Endodermal cell (in vitro differentiated cells): ENCODE data around the gene FGF14. TPM values are rescaled to one million over a fixed set of nuclear protein-coding genes. Genes with fewer than 3 reads are reported as not detected.

ENCODE experiments used
- DNase-seq: peaks from one replicate; pipeline ENCODE4 v3.0.0-alpha.2; 2017
- H3K27ac ChIP-seq: 2 replicates; pipeline ENCODE4 v1.5.1; 2013; ENCODE audit warnings: mild to moderate bottlenecking, low read depth, low read length, moderate library complexity
- H3K27me3 ChIP-seq: 2 replicates; pipeline ENCODE4 v1.6.1; 2013; ENCODE audit warnings: mild to moderate bottlenecking, low read length, moderate library complexity; ENCODE audit not compliant: insufficient read depth, control insufficient read depth, poor library complexity, severe bottlenecking
- H3K36me3 ChIP-seq: 2 replicates; pipeline ENCODE4 v1.7.0; 2013; ENCODE audit warnings: mild to moderate bottlenecking, low read length, moderate library complexity; ENCODE audit not compliant: control insufficient read depth, insufficient read depth
- H3K4me1 ChIP-seq: one replicate; pipeline ENCODE4 v1.7.0; 2013; ENCODE audit warnings: low read length; ENCODE audit not compliant: control insufficient read depth, insufficient read depth
- H3K4me3 ChIP-seq: 2 replicates; pipeline ENCODE4 v1.5.1; 2013; ENCODE audit warnings: mild to moderate bottlenecking, low read length, moderate library complexity
- H3K9ac ChIP-seq: 2 replicates; pipeline ENCODE4 v1.6.1; 2013; ENCODE audit warnings: mild to moderate bottlenecking, low read length, moderate library complexity; ENCODE audit not compliant: poor library complexity, severe bottlenecking; ENCODE audit errors: extremely low read depth
- H3K9me3 ChIP-seq: 2 replicates; pipeline ENCODE4 v1.6.1; 2013; ENCODE audit warnings: mild to moderate bottlenecking, low read length, moderate library complexity; ENCODE audit not compliant: control insufficient read depth
- H3K27ac Mint-ChIP-seq: 2 replicates; pipeline ENCODE4 v1.8.0; 2020; ENCODE audit warnings: mixed read lengths
- H3K27me3 Mint-ChIP-seq: 2 replicates; pipeline ENCODE4 v1.8.0; 2021; ENCODE audit warnings: mild to moderate bottlenecking, mixed read lengths; ENCODE audit not compliant: insufficient read depth
- H3K36me3 Mint-ChIP-seq: 2 replicates; pipeline ENCODE4 v1.8.0; 2020; ENCODE audit warnings: low read depth, mixed read lengths
- H3K4me1 Mint-ChIP-seq: 2 replicates; pipeline ENCODE4 v1.8.0; 2020; ENCODE audit warnings: mixed read lengths
- H3K4me3 Mint-ChIP-seq: 2 replicates; pipeline ENCODE4 v1.8.0; 2020; ENCODE audit warnings: mild to moderate bottlenecking, moderate library complexity, mixed read lengths
- H3K9me3 Mint-ChIP-seq: 2 replicates; pipeline ENCODE4 v1.8.0; 2020; ENCODE audit warnings: mild to moderate bottlenecking, mixed read lengths
- WGBS, 2 experiments: methylation state at CpG; one replicate each; pipeline versions ENCODE4 v1.1.5 to v1.1.7; 2013; ENCODE audit warnings: missing lambda C conversion rate in 2 of 2, mixed read lengths in 1 of 2; ENCODE audit not compliant: insufficient coverage in 1 of 2, insufficient read length in 1 of 2; 5-methylcytosine and 5-hydroxymethylcytosine counted together
- total RNA-seq, 2 donors: library from RNA; stranded (reverse); fragmentation: NEBNext Ultra II Directional in 1 of 2; extraction: Animal tissue kit (Norgen Biotek cat#: 25700) in 1 of 2; gene quantifications; 2 replicates in 1 of 2; 3 replicates in 1 of 2; pipeline ENCODE4 v1.2.1, GENCODE V29; 2021
- TF ChIP-seq, protein P1 (sequence below): fragments of 200-600 bp; sonication (generic); conservative IDR thresholded peaks from 2 replicates; pipeline ENCODE4 v1.5.0; 2021; ENCODE audit warnings: antibody characterized with exemption, mild to moderate bottlenecking

FGF14 gene
- total RNA-seq, 2 donors from 2014 or later, result 0.15 to 0.26 TPM

GRCh38 chr13:102380012-102380411 lies 21.8 kb downstream of the FGF14 start:
- no peaks in the 10 kb centered on the region for H3K36me3 Mint-ChIP-seq
- DNase-seq, result no peak
- H3K27ac ChIP-seq, result no peak overlapping the region
- H3K4me1 ChIP-seq, result peaks cover 4% of the 10 kb centered on the region
- peaks cover 4% of the 10 kb centered on the region for H3K4me1 Mint-ChIP-seq
- no peaks in the 10 kb centered on the region for H3K9me3 Mint-ChIP-seq
- H3K4me3 Mint-ChIP-seq, result no peak overlapping the region
- H3K4me3 ChIP-seq, result no peak overlapping the region
- H3K9ac ChIP-seq, result no peak overlapping the region
- no peaks in the 10 kb centered on the region for H3K27me3 Mint-ChIP-seq
- H3K27ac Mint-ChIP-seq, result no peak overlapping the region
- no peaks in the 10 kb centered on the region for H3K27me3 ChIP-seq
- TF ChIP-seq, protein P1, sequence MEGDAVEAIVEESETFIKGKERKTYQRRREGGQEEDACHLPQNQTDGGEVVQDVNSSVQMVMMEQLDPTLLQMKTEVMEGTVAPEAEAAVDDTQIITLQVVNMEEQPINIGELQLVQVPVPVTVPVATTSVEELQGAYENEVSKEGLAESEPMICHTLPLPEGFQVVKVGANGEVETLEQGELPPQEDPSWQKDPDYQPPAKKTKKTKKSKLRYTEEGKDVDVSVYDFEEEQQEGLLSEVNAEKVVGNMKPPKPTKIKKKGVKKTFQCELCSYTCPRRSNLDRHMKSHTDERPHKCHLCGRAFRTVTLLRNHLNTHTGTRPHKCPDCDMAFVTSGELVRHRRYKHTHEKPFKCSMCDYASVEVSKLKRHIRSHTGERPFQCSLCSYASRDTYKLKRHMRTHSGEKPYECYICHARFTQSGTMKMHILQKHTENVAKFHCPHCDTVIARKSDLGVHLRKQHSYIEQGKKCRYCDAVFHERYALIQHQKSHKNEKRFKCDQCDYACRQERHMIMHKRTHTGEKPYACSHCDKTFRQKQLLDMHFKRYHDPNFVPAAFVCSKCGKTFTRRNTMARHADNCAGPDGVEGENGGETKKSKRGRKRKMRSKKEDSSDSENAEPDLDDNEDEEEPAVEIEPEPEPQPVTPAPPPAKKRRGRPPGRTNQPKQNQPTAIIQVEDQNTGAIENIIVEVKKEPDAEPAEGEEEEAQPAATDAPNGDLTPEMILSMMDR, result no peak
- no peaks in the 10 kb centered on the region for H3K9me3 ChIP-seq
- 94 to 100% methylated on average over 1 of the region's 1 CpG for WGBS, 2 experiments
- H3K36me3 ChIP-seq, result no peaks in the 10 kb centered on the region

DNA sequence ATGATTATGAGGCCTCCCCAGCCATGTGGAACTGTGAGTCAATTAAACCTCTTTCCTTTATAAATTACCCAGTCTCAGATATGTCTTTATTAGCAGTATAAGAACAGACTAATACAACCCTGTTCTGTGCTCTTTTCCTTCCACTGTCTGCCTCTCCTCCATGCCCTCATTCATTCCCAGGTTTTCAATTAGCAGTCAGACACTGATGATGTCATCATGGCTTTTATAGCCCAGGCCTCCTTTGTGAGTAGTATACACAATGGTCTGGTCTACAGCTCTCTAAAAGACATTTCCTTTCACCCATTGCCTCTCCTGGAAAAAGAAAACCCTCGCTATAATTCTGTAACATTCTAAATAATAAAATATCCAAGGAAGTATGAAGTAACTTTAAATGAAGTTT lies 25.5 kb downstream of the FGF14 start:
- Histone ChIP-seq H3K27me3 (no peaks in the 10 kb centered on the region), H3K4me1 (peaks cover 4% of the 10 kb centered on the region), H3K9me3 (no peaks in the 10 kb centered on the region), H3K27ac (no peak overlapping the region), H3K36me3 (no peaks in the 10 kb centered on the region), H3K9ac (no peak overlapping the region), H3K4me3 (no peak overlapping the region)
- no peaks in the 10 kb centered on the region for H3K27me3 Mint-ChIP-seq
- H3K9me3 Mint-ChIP-seq, result no peaks in the 10 kb centered on the region
- no peak overlapping the region for H3K4me3 Mint-ChIP-seq
- no peak for DNase-seq
- TF ChIP-seq, protein P1, result no peak
- H3K4me1 Mint-ChIP-seq, result peaks cover 4% of the 10 kb centered on the region
- no peaks in the 10 kb centered on the region for H3K36me3 Mint-ChIP-seq
- H3K27ac Mint-ChIP-seq, result no peak overlapping the region
- WGBS, 2 experiments, result no CpG with 5 or more reads among the region's 1 CpG

- Mint-ChIP-seq H3K9me3 (no peaks in the 10 kb centered on the region), H3K27ac (no peak overlapping the region), H3K4me3 (no peak overlapping the region), H3K27me3 (no peaks in the 10 kb centered on the region), H3K4me1 (no peaks in the 10 kb centered on the region), H3K36me3 (no peaks in the 10 kb centered on the region)
- H3K9me3 ChIP-seq, result no peaks in the 10 kb centered on the region
- H3K4me1 ChIP-seq, result no peaks in the 10 kb centered on the region
- no peak overlapping the region for H3K9ac ChIP-seq
- H3K36me3 ChIP-seq, result no peaks in the 10 kb centered on the region
- no CpG with 5 or more reads among the region's 1 CpG for WGBS, 2 experiments
- DNase-seq, result no peak
- no peaks in the 10 kb centered on the region for H3K27me3 ChIP-seq
- no peak overlapping the region for H3K27ac ChIP-seq
- H3K4me3 ChIP-seq, result no peak overlapping the region
- TF ChIP-seq, protein P1, result no peak
These were observed 27.1 kb downstream of the FGF14 start for GRCh38 chr13:102374726-102375125.
